ENCODE measurements around the gene ADTRP. TPM values are rescaled to one million over a fixed set of nuclear protein-coding genes. Genes with fewer than 3 reads are reported as not detected.
A peak's percentile ranks its signal among the peaks of the same experiment; 100 is the strongest.

The ADTRP gene
- total RNA-seq, 2 experiments from 2014 or later = not detected

DNA sequence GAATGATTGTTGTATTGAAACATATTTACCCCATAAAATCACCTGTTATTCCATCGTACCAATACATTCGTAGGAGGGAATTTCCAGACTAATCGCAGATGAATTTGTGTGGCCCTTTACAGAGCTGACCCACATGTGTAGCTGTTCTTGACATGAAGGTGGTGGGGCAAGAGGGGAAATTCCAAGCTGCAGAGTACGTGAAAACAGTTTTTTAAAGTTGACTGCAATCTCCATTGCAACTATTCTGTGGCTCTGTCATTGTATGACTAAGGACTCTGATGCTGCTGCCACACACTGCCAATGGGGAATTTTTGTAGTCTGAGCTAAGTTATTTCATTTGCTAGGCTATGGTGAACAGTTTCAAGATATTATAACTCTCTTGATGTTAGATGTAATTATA, 46.4 kb upstream of the ADTRP start:
- Histone ChIP-seq H4K20me1 (ENCODE audit: insufficient read depth, low read length) (no peaks in the 10 kb centered on the region), H3K4me1 (ENCODE audit: insufficient read depth, low read length, poor library complexity, severe bottlenecking) (peaks cover 11% of the 10 kb centered on the region), H3K9me3 (ENCODE audit: low read length) (no peaks in the 10 kb centered on the region), H3K4me2 (ENCODE audit: low read length) (no peak overlapping the region), H2AFZ (ENCODE audit: low read length) (no peak overlapping the region), H3K36me3 (ENCODE audit: insufficient read depth, low read length) (no peaks in the 10 kb centered on the region), H3K9me2 (ENCODE audit: insufficient read depth, low read length) (no peaks in the 10 kb centered on the region), H3K79me2 (ENCODE audit: insufficient read depth, low read depth, low read length) (no peaks in the 10 kb centered on the region), H3K4me3 (ENCODE audit: low read depth, low read length, poor library complexity, severe bottlenecking) (no peak overlapping the region), H3K27ac (ENCODE audit: low read depth, low read length, poor library complexity, severe bottlenecking) (no peak overlapping the region)
- TF ChIP-seq, protein P1, sequence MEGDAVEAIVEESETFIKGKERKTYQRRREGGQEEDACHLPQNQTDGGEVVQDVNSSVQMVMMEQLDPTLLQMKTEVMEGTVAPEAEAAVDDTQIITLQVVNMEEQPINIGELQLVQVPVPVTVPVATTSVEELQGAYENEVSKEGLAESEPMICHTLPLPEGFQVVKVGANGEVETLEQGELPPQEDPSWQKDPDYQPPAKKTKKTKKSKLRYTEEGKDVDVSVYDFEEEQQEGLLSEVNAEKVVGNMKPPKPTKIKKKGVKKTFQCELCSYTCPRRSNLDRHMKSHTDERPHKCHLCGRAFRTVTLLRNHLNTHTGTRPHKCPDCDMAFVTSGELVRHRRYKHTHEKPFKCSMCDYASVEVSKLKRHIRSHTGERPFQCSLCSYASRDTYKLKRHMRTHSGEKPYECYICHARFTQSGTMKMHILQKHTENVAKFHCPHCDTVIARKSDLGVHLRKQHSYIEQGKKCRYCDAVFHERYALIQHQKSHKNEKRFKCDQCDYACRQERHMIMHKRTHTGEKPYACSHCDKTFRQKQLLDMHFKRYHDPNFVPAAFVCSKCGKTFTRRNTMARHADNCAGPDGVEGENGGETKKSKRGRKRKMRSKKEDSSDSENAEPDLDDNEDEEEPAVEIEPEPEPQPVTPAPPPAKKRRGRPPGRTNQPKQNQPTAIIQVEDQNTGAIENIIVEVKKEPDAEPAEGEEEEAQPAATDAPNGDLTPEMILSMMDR (conservative IDR thresholded peaks at IDR 0.05; ENCODE audit: low read length) = no peak
- TF ChIP-seq EZH2phosphoT487 (IDR thresholded peaks at IDR 0.05; ENCODE audit: borderline replicate concordance, low read depth, low read length) = no peak
- POLR2A ChIA-PET = no interaction called here
- BruUV-seq (replicated peaks) = no TSS peak
- CTCF ChIA-PET (ENCODE audit: unreplicated experiment) = no interaction called here
- intact Hi-C loops (cut with micrococcal nuclease; ENCODE audit: unreplicated experiment) = no loop called here
- DNase-seq (ENCODE audit: low spot score) = no peak

DNA sequence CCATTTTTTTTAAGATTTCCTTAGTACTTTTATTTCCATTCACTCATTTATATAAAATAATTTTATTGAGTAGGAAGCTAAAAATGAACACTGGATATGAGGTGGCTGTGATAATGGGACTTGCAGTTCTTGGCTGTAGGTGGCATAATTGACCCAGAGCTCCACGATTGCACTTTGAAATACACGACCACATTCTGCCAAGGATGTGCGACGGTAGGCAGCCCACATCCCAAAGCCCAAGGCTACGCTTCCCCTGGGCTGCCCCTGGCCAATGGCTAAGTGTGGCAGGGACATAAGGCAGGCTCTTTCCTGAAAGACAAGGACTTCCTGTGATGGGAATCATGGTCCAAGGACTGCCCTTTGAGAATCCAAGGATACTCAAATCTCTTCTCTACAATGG, 43.7 kb upstream of the ADTRP start:
- intact Hi-C loops (cut with micrococcal nuclease; ENCODE audit: unreplicated experiment) = no loop called here
- H3K9me2 ChIP-seq (ENCODE audit: insufficient read depth, low read length) = no peaks in the 10 kb centered on the region
- CTCF ChIA-PET (ENCODE audit: unreplicated experiment) = no interaction called here
- TF ChIP-seq, protein P1 (conservative IDR thresholded peaks at IDR 0.05; ENCODE audit: low read length) = 0 out of 2 replicates have a peak, but pooled peaks have one; percentile 32
- no peak for TF ChIP-seq EZH2phosphoT487 (IDR thresholded peaks at IDR 0.05; ENCODE audit: borderline replicate concordance, low read depth, low read length)
- no peak overlapping the region for H3K27ac ChIP-seq (ENCODE audit: low read depth, low read length, poor library complexity, severe bottlenecking)
- H3K4me2 ChIP-seq (ENCODE audit: low read length) = no peak overlapping the region
- no peak for DNase-seq (ENCODE audit: low spot score)
- BruUV-seq (replicated peaks) = no TSS peak
- POLR2A ChIA-PET = interaction anchor here (1.6 kb wide), 1 partner anchor 9 kb away, joined by 4 read pairs; no protein-coding TSS in a partner anchor
- no peak overlapping the region for H2AFZ ChIP-seq (ENCODE audit: low read length)
- H3K4me1 ChIP-seq (ENCODE audit: insufficient read depth, low read length, poor library complexity, severe bottlenecking) = no peaks in the 10 kb centered on the region
- no peak overlapping the region for H3K4me3 ChIP-seq (ENCODE audit: low read depth, low read length, poor library complexity, severe bottlenecking)
- H3K79me2 ChIP-seq (ENCODE audit: insufficient read depth, low read depth, low read length) = no peaks in the 10 kb centered on the region
- no peaks in the 10 kb centered on the region for H3K9me3 ChIP-seq (ENCODE audit: low read length)
- H4K20me1 ChIP-seq (ENCODE audit: insufficient read depth, low read length) = no peaks in the 10 kb centered on the region
- H3K36me3 ChIP-seq (ENCODE audit: insufficient read depth, low read length) = no peaks in the 10 kb centered on the region

DNA sequence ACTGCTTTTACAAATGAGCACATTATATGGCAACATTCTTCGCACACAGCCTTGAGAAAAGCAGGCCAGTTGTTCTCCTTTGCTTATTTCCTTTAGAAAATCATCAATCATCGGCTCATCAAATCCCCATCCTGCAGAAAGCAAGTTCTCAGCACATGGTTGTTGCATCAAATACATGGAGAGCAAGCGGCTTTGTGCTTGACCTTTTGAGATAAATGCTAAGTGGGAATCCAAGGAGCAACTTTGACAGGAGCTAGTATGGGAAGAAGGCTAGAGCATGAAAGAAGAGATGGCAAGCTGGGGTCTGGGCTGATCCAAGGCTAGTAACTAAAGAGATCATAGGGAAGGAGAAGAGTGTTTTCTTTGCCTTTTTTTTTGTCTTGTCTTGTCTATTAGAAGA, 43.2 kb upstream of the ADTRP start:
- no peak overlapping the region for H3K27ac ChIP-seq (ENCODE audit: low read depth, low read length, poor library complexity, severe bottlenecking)
- no peak overlapping the region for H2AFZ ChIP-seq (ENCODE audit: low read length)
- H3K9me2 ChIP-seq (ENCODE audit: insufficient read depth, low read length) = no peaks in the 10 kb centered on the region
- no peaks in the 10 kb centered on the region for H3K36me3 ChIP-seq (ENCODE audit: insufficient read depth, low read length)
- DNase-seq (ENCODE audit: low spot score) = no peak
- no peaks in the 10 kb centered on the region for H3K79me2 ChIP-seq (ENCODE audit: insufficient read depth, low read depth, low read length)
- H3K4me3 ChIP-seq (ENCODE audit: low read depth, low read length, poor library complexity, severe bottlenecking) = no peak overlapping the region
- ChIA-PET CTCF (ENCODE audit: unreplicated experiment) (no interaction called here), POLR2A (interaction anchor here (1.6 kb wide), 1 partner anchor 9 kb away, joined by 4 read pairs; no protein-coding TSS in a partner anchor)
- no peak for TF ChIP-seq EZH2phosphoT487 (IDR thresholded peaks at IDR 0.05; ENCODE audit: borderline replicate concordance, low read depth, low read length)
- TF ChIP-seq, protein P1 (conservative IDR thresholded peaks at IDR 0.05; ENCODE audit: low read length) = no peak
- no TSS peak for BruUV-seq (replicated peaks)
- H3K4me1 ChIP-seq (ENCODE audit: insufficient read depth, low read length, poor library complexity, severe bottlenecking) = no peaks in the 10 kb centered on the region
- no peaks in the 10 kb centered on the region for H3K9me3 ChIP-seq (ENCODE audit: low read length)
- H4K20me1 ChIP-seq (ENCODE audit: insufficient read depth, low read length) = no peaks in the 10 kb centered on the region
- no peak overlapping the region for H3K4me2 ChIP-seq (ENCODE audit: low read length)
- intact Hi-C loops (cut with micrococcal nuclease; ENCODE audit: unreplicated experiment) = no loop called here

Measured in OCI-LY7 (cell line).